Adrenal gland (tissue), 5 donors: ENCODE data around the gene AHCY.
"Not testable (repeated sequence)": the region's sequence is repeated elsewhere in the genome, so short reads cannot be mapped to it uniquely, and the experiment has no call there.

ENCODE experiments used
- POLR2A ChIP-seq, 2 donors: fragments of 450-650 bp; IDR thresholded peaks; one replicate each; pipeline ENCODE4 v1.6.1; 2017; ENCODE audit warnings: antibody characterized with exemption in 2 of 2, mild to moderate bottlenecking in 2 of 2, moderate library complexity in 1 of 2
- TF ChIP-seq, protein P1 (sequence below), 6 experiments: fragments of 450-650 bp in 4 of 6; fragments of 200-600 bp in 2 of 6; sonication (generic) in 1 of 6; IDR thresholded peaks; 1 replicate in 5 of 6; 2 replicates in 1 of 6; pipeline versions ENCODE4 v1.5.1 to v1.8.0; 2016 to 2021; ENCODE audit warnings: antibody characterized with exemption in 6 of 6, mild to moderate bottlenecking in 2 of 6, moderate library complexity in 1 of 6
- donor health status: DM: no; HTN: no; CAD: no.

DNA sequence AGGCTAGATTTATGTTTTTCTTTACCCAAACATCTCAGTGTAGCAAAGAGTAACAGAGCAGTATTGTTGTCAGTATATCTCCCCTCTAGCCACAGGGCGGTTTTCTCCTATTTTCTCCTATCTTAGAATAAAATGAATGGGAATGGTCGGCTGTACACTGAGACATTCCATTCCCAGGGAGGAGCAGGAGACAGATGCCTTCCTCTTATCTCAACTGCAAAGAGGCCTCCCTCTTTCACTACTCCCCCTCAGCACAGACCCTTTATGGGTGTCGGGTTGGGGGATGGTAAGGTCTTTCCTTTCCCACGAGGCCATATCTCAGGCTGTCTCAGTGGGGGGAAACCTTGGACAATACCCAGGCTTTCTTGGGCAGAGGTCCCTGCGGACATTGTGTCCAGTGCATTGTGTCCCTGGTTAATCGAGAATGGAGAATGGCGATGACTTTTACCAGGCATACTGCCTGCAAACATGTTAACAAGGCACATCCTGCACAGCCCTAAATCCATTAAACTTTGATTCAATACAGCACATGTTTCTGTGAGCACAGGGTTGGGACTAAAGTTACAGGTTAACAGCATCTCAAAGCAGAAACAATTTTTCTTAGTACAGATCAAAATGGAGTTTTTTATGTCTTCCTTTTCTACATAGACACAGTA, 50.6 kb downstream of the AHCY start:
- TF ChIP-seq POLR2A (IDR thresholded peaks at IDR 0.05), result not testable (repeated sequence)
- TF ChIP-seq, protein P1, sequence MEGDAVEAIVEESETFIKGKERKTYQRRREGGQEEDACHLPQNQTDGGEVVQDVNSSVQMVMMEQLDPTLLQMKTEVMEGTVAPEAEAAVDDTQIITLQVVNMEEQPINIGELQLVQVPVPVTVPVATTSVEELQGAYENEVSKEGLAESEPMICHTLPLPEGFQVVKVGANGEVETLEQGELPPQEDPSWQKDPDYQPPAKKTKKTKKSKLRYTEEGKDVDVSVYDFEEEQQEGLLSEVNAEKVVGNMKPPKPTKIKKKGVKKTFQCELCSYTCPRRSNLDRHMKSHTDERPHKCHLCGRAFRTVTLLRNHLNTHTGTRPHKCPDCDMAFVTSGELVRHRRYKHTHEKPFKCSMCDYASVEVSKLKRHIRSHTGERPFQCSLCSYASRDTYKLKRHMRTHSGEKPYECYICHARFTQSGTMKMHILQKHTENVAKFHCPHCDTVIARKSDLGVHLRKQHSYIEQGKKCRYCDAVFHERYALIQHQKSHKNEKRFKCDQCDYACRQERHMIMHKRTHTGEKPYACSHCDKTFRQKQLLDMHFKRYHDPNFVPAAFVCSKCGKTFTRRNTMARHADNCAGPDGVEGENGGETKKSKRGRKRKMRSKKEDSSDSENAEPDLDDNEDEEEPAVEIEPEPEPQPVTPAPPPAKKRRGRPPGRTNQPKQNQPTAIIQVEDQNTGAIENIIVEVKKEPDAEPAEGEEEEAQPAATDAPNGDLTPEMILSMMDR (IDR thresholded peaks at IDR 0.05), result not testable (repeated sequence)
